Activated T-cell treated with anti-CD3 and anti-CD28 coated beads, Interleukin-2, amount 50 U/mL, for 48 hours (primary cell): Measurements from ENCODE around the gene DGKG.

Experiments used
- DNase-seq, 2 experiments: peaks; one replicate each; pipeline ENCODE4 v3.0.0-alpha.2; 2020

DGKG gene

DNA sequence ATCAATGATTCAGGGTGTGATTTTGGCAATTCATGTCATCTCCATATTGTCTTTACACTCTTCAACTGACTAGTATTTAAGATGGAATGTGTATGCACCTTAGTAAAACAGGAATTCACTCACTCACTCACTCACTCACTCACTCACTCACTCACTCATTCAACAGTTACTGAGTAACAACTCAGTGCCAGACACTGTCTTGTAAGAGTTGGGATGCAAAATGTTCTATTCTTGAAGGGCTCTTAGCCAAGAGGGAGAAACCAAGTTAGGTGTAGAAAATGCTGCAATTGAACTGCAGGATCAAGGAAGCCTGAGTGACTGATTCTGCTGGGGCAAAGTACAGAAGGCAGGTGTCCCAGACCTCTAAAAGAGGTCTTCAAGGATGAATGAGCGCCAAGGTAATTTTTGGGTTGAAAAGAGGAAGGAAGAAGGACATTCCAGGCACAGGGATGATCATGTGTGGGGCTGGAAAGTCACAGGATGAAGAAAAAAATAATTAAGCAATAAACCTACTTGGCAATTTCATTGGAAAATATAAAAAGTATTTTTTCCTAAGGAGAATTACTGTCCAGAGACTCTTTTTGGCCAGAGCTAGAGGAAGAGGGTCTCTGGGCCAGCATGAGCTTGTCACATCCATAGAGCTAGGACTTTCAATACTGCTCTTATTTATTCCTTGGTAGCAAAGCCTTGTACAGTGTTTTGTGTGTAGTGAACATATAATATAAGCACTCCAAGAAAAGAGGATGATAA lies 194.2 kb downstream of the DGKG start:
- no peak for DNase-seq

DNA sequence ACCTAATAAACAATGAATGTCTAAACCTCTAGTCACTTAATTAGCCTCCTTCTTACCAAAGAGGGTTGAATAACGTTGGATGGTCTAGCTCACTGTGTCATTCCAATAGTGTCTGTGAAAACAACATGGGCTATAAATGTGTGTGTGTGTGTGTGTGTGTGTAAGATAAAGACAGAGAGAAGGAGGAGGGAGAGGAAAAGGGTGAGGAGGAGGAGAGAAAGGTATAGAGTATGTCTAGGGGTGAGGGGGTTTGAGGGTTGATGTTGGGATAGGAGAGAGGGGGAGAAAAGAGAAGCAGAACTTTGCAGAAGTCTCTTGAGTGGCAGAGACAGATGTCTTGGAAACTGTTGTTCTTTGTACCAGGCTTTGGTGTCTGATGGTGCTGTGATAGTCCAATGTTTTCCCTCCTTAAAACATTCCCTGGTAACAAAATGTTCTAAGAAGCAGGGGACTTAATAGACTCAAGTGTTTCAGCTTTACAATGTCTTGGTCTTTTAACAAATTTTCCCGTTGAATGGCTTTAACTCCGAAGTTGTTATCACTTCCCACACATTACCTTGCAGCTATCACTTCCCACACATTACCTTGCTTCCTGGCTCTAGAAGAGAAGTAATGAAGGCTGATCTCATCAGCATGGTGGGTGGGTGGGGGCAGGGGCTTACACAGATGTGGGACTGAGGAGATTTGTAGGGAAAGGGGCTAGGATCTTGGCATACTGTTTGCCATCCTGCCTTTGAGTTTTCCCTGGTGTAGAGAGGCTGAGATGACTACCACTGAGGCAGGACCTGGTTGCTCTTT lies 195.3 kb downstream of the DGKG start:
- DNase-seq = no peak

DNA sequence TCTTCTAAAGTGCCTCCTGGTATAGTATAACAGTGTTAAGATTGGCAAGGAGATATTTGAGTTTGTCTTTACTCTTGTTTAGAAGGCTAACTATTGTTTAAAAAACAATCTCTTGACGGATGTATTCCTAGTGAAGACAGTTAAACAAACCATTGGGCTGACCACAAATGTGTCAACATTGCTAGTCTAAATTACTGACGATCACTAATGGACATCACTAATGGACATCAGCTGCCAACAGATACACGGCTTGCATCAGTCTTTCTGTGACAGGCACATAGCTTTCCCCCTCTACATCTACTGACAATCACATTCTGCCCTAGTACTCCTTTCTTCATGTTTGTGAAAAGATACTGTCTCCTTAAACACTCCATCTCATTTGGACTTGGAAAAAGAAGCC lies 196.0 kb downstream of the DGKG start:
- DNase-seq = no peak

DNA sequence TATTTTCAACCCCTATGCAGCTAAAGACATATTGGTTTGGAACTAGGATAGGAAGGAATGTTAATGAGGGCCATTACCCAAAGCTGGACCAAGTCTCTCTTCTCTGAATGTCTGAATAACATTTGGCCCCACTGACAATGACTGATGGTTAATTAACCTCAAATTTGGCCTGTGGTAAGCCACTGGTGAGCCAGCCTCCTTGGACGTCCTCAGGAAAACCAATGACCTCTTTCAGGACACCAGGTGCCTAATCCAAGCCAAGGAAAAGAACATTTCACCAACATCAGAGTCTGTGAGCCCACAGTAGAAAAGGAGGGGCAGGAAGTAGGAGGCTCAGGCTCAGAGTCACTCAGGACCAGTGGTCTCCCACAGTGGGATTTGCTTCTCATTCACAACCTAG lies 196.7 kb downstream of the DGKG start:
- DNase-seq = no peak

DNA sequence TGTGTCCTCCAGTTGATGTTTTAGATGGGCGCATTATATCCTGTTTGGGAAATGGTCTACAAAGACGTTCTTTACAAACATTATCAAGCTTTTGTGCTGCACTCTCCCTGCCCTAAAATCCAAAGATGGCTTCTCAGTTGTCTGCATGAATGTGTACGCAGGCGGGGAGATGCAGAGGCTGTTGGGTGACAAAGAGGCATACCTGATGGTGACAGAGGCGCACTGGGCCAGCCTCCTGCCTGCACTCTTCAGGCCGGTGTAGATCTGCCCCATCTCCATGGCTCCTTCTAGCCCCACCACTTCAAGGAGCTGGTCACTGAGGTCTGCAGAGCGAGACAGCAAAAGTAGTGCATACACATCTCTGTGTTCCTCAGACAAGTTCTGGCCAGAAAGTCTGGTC lies 197.3 kb downstream of the DGKG start:
- DNase-seq = no peak

DNA sequence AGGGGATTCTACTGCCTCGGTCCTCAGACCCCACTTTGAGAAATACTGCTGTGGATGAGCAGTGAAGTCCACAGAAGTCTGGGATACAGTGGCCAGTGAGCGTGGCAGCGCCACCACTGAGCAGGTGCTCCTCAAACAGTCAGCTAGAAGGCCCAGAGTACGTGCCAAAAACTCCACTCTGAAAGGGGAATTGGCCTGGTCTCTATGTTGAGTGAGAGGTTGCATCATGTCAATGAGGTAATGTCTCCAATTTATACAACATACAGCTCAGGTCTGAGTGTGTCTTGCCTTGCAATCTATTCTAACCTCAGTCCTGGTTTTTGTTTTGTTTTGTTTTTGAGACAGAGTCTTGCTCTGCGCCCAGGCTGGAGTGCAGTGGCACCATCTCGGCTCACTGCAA lies 199.8 kb downstream of the DGKG start:
- DNase-seq = no peak

DNA sequence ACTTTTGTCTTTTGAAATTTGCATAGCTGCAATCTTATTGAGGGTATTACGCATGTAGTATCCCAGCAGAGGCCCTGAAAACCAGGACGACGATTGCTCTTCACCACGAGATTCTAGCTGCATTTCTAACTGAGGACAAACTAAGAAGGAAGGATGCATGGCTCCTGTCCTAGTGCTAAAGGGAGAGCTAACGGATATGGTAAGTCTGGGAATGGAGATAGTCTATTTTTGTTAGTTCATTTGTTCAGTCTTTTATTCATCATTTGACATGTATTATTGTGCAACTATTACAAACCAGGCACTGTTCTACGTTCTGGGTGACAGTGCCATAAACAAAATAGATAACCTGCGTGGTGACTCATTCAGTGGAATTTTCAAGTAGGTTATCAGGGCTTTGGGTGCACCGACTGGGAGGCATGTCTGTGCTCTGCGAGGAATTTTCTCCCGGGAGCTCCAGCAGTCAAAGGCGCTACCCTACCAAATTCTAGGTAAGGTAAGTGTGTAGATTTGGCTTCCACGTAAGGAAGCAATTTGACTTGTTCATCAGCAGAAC lies 201.3 kb downstream of the DGKG start:
- no peak for DNase-seq

DNA sequence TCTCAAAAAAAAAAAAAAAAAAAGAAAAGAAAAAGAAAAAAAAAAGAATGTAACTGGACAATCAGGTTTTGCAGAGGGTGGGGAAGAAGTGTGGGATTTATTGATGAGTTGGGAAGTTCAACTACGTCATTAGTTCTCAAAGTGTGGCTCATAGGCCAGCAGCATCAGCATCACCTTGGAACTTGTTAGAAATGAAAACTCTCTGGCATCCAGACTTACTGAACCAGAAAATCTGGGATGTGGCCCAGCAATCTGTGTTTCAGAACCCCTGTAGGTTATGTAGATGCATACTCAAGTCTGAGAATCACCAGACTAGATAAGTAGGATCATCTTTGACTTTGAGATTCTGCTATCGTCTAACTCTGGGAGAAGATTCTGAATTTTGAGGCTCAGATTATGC lies 207.4 kb downstream of the DGKG start:
- no peak for DNase-seq

DNA sequence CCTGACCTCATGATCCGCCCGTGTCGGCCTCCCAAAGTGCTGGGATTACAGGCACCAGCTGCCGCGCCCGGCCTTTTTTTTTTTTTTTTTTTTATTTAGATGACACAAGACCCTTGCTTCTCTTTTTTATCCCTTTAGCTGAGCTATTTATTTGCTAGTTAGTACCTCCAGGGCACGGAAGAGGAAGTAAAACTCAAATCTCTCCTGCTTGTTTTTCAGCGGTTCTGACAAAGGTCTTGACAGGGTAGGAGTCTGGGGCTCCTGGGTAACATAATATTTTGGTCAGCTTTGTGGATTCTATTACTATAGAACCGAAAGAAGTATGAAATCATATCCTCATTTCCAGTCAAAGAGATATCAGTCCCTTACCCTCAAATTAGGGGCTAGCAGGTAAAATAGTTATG lies 209.1 kb downstream of the DGKG start:
- no peak for DNase-seq

DNA sequence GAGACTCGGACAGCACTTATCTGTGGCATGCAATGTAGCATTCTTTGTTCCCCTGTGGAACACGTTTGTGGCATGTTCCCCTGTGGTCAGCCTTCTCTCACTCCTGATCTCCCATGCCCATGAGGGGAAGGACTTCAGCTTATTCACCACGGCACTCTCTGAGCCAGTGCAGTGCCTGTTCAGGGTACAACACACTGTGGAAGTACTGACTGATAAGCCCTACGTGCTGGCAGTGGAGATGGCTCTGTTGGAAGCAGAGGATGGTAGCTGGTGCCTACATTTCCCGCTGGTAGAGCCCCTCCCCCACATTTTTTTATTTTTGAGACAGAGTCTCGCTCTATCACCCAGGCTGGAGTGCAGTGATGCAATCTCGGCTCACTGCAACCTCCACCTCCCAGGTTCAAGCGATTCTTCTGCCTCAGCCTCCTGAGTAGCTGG lies 209.7 kb downstream of the DGKG start:
- DNase-seq = no peak

DNA sequence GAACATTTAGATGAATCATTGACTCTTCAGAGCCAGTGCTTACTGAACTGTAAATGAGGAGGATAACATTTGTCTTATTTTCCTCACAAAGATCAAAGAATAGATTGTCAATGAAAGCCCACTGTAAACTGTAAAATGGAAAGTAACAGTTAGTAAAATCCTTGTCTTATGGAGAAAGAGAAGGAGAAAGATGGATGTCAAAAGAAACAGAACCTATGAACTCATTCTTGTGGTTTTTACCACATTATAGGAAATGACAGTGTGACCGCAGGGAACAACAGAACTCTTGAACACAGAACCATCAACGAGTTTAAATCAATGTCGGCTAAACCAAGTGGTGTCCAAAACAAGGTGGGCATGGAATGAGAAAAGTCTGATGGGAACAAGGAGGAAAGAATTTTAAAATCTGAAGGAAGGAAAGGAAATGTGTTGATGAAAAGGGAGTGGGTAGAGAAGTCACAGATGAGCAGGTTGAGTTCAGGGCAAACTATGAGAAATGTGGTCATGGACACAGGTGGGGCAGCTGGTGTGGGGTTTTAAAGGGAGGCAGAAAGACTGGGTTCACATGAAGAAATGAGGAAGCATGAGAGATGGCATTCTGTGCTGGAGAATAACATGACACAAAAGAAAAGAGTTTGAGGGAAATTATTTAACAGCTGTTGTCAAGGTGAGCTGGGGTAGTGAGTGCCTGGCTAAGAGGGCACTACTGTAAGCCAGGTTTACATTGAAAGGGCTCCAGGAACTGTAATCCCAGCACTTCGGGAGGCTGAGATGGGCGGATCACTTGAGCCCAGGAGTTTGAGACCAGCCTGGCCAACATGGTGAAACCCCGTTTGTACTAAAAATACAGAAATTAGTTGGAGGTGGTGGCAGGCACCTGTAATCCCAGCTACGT lies 210.7 kb downstream of the DGKG start:
- no peak for DNase-seq

DNA sequence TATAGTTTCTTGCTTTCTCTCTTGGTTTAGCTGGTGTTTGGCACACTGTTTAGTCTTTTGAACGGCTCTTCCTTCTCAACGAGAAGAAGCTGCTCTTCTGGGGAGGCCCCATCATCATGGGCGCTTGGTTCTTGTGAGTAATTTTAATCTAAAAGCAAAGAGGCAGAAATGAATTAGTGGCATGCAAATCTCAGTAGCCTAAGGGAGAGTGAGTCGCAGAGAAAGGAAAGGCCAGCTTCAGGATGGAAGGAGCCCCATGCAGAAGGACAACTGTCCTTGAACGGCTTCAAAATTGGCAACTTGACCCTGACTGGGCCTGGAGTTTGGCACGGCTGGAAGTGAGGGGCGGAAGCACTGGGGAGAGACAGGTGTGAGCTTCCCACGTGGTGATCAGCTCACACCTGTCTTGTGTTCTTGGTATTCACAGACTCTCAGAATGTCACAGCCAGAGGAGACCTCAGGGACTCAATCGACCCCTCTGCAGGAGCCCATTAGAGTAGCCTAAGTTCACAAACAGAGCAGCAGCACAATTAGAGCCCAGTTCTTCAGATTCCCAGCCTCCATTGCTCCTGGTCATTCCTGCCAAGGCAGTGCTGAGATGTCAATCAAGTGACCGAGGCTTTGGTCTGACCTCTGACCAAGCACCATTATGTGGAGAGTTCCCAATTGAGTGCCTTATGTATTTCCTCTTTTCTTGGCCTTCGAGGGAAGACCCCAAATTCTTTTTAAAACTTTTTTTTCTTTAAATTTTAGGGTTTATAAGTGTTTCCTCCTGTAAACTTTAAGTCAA lies 211.8 kb downstream of the DGKG start:
- no peak for DNase-seq

DNA sequence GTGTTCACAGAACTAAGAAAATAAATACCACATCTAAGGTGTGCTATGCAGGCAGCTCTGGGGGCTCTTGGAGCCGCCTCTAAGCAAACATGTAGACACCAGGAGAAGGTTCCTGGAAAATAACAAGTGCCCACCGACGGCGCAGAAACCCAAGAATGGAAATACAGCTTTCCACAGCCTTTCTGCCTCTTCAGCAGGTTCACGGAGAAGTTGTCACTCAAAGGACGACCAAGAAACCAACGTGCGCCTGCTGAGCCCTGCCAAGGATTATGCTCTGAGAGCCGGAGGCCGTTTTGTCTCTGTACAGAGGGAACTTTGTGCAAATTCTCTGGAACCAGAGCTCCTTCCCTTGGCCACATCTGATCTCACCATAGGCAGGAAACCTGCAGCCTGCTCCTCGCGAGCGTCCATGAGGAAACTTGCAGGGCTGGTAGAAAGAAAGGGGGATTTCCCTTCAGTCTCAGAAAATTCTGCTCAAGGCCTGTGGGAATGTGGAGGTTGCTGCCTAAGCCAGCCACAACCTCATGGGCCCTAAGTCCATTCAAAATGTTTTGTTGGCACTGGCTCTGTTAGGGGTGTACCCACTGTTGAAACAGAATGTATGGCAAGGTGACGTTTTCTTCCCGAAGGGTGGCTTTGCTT lies 212.6 kb downstream of the DGKG start:
- DNase-seq = no peak

DNA sequence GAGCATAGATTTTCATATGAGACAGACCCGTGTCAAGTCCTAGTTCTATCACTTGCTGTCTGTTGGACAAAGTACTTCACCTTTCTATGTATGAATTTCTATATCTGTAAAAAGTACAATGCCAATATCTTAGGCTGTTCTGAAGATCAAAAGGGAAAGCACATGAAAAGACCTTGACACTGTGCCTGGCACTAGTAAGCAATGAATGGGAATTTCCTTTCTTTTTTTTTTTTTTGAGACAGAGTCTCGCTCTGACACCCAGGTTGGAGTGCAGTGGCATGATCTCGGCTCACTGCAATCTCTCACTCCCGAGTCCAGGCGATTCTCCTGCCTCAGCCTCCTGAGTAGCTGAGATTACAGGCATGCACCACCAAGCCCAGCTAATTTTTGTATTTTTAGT lies 217.8 kb downstream of the DGKG start:
- no peak for DNase-seq

DNA sequence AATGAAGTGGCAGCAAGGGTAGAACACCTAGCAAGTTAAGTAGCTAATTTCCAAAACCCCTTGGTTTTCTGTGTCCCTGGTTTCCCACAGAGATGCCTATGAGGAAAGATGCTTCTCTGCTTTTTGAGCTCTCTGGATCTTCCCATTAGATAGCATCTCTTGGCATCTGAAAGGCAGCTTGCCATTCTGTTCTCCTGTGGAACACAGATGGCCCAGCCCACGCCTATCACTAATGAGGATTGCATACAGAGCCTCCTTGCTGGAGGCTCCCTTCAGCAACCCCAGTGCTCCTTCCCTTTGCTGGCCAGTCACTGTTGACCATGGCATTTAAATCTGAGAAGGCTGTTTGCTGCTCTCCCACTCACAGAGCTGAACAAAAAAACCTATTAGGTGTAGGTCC lies 218.8 kb downstream of the DGKG start:
- DNase-seq = no peak

DNA sequence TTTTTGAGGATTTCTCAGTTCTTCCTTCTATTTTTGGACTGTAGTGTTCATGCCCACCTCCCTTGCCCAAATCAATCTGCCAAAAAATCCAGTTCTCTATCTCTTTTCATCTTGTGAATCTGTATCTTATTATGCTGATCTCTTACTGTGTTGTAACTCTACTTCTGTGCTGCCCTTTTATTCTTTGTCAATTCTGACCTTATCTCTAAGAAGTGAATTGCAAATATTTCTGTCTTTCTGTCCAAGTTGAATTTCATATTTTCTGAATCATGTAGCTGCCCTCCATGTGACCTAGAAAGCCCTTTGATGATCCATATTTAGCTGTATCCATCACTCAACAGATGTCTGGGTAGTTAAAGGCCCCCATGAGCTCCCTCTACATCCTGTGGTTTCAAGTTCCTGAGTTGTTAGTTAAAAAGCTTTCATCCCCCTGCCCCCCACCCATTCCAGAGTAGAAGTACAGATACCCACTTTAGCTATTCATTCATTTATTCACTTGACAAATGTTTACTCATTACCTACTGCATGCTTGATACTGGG lies 219.6 kb downstream of the DGKG start:
- DNase-seq = no peak

DNA sequence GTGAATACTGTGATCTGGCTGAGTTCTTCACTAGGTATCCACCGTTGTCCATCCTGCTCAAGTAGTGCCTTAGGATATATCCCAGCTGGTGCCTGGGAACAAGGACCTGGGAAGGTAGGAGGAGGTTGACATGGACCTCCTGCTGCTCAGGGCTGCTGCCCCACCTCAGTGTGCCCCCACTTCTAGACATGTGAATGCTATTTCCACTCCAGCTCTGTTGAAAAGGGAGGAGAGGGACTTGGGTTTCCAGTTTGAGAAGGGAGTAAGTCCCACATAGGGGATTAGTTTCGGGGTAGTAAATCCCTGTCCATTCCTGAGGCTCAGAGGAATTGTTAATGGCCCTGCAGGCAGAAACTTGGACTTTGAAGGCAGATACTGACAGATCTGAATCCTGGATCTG lies 220.2 kb downstream of the DGKG start:
- DNase-seq = no peak

DNA sequence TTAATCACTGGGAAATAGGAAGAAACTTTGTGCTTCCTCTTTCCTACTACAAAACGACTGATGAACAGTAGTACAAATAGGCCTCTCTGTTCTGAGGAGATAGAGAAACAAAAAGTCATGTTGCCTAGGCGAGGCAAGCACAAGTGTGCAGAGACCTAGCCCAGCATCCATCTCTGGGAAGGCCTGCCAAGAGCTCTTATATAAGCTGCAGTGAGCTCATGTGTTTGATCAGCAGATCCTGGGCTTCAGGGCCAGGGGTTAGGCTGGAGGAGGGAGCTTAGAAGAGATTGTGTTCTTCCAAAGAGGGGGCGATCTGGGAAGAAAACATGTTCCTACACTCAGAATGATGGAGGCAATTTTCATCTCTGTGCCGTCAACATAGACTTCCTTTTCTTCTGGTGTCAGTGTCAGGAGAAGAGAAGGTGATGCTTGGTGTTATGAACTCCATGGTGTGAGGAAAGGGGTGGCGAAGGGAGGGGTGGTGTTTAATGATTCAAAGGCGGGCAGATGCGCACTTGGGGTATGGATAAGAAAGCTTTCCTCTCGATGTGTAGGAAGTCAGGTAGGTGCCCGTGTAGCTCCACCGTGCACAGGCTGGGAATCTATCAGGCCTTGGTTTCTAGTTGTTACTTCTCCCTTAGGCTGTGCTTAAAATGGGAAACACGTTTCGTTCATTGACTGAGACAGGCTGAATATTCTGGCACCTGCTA lies 223.6 kb downstream of the DGKG start:
- DNase-seq = no peak

DNA sequence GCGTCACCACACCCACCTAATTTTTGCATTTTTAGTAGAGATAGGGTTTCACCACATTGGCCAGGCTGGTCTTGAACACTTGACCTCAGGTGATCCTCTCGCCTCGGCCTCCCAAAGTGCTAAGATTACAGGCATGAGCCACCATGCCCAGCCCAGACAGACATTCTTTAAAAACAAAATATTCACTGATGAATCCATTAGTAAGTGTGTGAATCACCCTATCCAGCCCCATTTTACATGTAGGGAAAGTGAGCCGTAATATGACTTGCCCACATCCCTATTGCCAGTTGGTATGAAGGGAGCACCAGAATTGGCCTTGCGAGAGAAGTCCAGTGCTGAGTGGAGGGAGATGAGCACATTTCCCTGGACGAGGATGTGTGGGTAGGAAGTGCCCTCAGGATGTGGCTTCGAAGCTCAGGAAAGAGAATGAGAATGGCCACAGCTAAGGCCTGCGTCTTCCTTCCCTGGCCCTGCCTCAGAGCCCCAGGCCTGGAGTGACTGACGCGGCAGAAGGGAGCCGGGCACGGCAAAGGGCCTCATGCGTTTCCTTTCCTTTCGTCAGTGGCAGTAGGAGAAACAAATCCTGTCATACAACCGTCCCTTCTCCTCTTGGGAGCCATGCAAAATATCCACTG lies 224.9 kb downstream of the DGKG start:
- DNase-seq = no peak

DNA sequence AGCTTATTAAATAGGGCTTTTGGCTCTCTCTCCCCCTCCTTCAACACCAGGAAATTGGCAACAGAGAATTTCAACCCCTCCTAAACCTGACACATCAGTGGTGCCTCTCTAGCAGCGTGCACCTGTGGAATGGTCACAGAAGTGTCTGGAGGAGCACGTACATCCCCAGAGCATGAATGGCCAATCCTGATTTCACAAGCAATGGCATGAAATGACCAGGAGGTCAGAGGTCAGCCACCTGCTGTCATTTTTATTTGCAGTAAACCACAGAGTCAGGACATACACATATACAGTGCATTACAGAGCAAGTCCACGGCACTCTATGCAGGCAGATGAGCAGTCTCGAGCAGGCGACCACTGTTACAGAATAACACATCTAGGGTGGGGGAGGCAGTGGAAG lies 228.1 kb downstream of the DGKG start:
- DNase-seq = no peak
